Measurements from ENCODE around the gene OR13C3.

OR13C3 gene

DNA sequence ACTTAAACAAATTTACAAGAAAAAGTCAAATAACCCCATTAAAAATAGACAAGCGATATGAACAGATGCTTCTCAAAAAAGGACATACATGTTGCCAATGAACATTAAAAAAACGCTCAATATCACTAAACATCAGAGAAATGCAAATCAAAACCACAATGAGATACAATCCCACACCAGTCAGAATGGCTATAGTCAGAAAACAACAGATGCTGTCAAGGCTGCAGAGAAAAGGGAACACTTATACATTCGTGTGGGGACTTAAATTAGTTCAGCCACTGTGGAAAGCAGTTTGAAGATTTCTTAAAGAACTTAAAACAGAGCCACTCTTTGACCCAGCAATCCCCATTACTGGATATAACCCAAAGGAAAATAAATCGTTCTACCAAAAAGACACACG, 21.8 kb downstream of the OR13C3 start:
- TF ChIP-seq, protein P1, sequence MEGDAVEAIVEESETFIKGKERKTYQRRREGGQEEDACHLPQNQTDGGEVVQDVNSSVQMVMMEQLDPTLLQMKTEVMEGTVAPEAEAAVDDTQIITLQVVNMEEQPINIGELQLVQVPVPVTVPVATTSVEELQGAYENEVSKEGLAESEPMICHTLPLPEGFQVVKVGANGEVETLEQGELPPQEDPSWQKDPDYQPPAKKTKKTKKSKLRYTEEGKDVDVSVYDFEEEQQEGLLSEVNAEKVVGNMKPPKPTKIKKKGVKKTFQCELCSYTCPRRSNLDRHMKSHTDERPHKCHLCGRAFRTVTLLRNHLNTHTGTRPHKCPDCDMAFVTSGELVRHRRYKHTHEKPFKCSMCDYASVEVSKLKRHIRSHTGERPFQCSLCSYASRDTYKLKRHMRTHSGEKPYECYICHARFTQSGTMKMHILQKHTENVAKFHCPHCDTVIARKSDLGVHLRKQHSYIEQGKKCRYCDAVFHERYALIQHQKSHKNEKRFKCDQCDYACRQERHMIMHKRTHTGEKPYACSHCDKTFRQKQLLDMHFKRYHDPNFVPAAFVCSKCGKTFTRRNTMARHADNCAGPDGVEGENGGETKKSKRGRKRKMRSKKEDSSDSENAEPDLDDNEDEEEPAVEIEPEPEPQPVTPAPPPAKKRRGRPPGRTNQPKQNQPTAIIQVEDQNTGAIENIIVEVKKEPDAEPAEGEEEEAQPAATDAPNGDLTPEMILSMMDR (IDR thresholded peaks at IDR 0.05; ENCODE audit: borderline replicate concordance, insufficient read depth, low read depth, low read length) = no peak
- no peak overlapping the region for H3K4me3 ChIP-seq (ENCODE audit: low read depth, low read length)

DNA sequence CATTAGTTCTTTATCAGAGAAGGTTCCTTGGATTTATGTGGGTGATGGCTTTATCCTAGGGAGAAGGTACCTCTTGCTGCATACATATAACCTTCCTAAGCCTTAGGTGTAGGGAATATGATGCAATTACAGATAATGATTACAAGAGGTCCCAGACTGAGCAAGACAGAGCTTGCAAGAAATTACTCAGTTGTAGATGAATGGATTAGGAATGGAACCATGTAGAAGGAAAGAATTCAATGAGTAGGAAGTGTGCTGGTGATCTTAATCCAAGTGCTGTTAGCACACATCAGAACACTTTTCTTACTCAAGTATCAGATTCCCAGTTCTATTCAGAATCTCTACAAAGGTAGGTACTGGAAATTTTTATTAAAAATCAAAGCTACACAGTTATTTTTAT, 30.1 kb downstream of the OR13C3 start:
- TF ChIP-seq, protein P1 (IDR thresholded peaks at IDR 0.05; ENCODE audit: borderline replicate concordance, insufficient read depth, low read depth, low read length) = no peak
- H3K4me3 ChIP-seq (ENCODE audit: low read depth, low read length) = no peak overlapping the region

DNA sequence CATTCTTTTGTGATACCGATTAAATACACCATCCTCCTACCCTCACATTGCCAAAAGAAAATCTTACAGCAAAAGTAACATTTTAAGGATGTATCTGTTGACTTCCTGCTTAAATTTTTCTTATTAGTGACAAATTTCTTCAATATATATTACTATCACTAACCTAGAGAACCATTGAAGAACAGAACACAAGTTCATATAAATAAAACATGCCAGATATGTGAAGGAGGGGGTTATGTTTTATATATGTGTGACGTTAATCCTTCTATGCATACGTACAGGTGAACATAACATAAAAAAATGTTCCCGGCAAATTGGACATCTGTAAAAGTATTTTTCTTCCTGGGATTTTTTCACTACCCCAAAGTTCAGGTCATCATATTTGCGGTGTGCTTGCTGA, 32.7 kb downstream of the OR13C3 start, which contains the start of gene OR13F1:
Gene OR13F1, plus strand, starts transcription at position 301 of the 400 bp plus-strand sequence. Its CDS starts 0 bp downstream, at position 301.
- H3K4me3 ChIP-seq (ENCODE audit: low read depth, low read length) = no peak within 1 kb of the TSS
- TF ChIP-seq, protein P1 (IDR thresholded peaks at IDR 0.05; ENCODE audit: borderline replicate concordance, insufficient read depth, low read depth, low read length) = no peak

DNA sequence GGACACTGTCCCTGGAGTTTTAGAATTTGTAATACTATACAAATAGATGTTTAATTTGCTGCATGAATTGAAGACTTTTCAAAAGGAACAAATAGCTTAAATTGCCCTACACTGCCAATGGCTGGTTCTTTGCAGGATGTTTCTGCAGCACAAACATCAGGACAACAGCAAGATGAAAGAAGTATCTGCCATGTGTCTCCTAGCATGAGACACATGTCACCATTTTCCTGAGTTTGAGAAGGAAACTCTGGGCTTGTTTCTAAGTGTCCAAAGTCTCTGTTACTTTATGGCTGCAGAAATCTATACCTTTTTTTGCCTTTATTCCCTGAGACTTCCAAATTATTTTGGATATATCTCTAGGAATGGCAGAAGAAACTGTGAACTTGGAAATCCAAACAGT, 33.2 kb downstream of the OR13C3 start:
- TF ChIP-seq, protein P1 (IDR thresholded peaks at IDR 0.05; ENCODE audit: borderline replicate concordance, insufficient read depth, low read depth, low read length) = no peak

DNA sequence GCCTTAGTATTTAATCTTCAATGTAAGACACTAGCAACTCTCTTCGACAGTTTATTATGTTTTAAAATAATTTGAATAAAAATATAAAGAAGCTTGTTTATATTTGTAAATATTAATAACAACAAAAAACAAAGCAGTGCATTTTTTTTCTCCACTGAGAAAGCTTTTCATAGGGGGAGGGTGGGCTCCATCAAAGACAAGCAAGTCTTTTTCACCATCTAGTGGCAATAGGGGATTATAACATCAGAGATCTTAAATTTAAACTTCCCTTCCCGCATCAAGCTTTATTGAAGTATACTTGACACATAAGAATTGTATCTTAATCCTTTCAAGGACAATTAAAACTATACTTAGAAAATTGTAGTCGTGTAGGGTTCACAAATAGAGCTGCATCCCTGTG, 41.8 kb downstream of the OR13C3 start:
- H3K4me3 ChIP-seq (ENCODE audit: low read depth, low read length) = no peak overlapping the region
- TF ChIP-seq, protein P1 (IDR thresholded peaks at IDR 0.05; ENCODE audit: borderline replicate concordance, insufficient read depth, low read depth, low read length) = no peak

More for the DNA sequence above, 33.2 kb downstream of the OR13C3 start:
- no peak overlapping the region for H3K4me3 ChIP-seq (ENCODE audit: low read depth, low read length)

Measured in GM12875 (cell line).